Measurements from ENCODE around the gene CPNE7.

The CPNE7 gene

GRCh38 chr16:89550421-89551007, 25.0 kb upstream of the CPNE7 start:
- no peak for DNase-seq

GRCh38 chr16:89552329-89552728, 23.2 kb upstream of the CPNE7 start:
- DNase-seq, result no peak

- no peak for DNase-seq
Measured at GRCh38 chr16:89552913-89553312, 22.6 kb upstream of the CPNE7 start.

GRCh38 chr16:89553733-89554132, 21.8 kb upstream of the CPNE7 start:
- DNase-seq, result no peak

- no peak for DNase-seq
Measured at GRCh38 chr16:89554343-89554742, 21.2 kb upstream of the CPNE7 start.

GRCh38 chr16:89555265-89555664, 20.3 kb upstream of the CPNE7 start:
- DNase-seq, result no peak

- DNase-seq, result no peak
Measured at GRCh38 chr16:89555780-89556179, 19.8 kb upstream of the CPNE7 start.

GRCh38 chr16:89556750-89557689, 18.5 kb upstream of the CPNE7 start:
- DNase-seq, result peak; percentile 1

- no peak for DNase-seq
Measured at GRCh38 chr16:89557690-89558490, 17.7 kb upstream of the CPNE7 start.

GRCh38 chr16:89560378-89561141, 15.0 kb upstream of the CPNE7 start, which contains the start of gene RPL13:
RPL13 (plus strand) TSS chr16:89560682; CDS start chr16:89560960, 278 bp downstream.
- peak; percentile 80 for DNase-seq

GRCh38 chr16:89561142-89561883, 14.2 kb upstream of the CPNE7 start:
- no peak for DNase-seq

GRCh38 chr16:89561884-89562599, 13.5 kb upstream of the CPNE7 start:
- DNase-seq, result no peak

GRCh38 chr16:89562939-89563338, 12.6 kb upstream of the CPNE7 start:
- DNase-seq, result no peak

GRCh38 chr16:89563639-89564392, 11.7 kb upstream of the CPNE7 start:
- no peak for DNase-seq

- no peak for DNase-seq
Measured at GRCh38 chr16:89564476-89565255, 10.9 kb upstream of the CPNE7 start.

GRCh38 chr16:89565256-89565505, 10.4 kb upstream of the CPNE7 start:
- no peak for DNase-seq

- DNase-seq, result peak; percentile 8
Measured at GRCh38 chr16:89565506-89566372, 9.8 kb upstream of the CPNE7 start.

- no peak for DNase-seq
Measured at GRCh38 chr16:89567656-89568594, 7.6 kb upstream of the CPNE7 start.
